Astrocyte of the cerebellum (primary cell): ENCODE results near the gene CD300LG.

Experiments
- DNase-seq: peaks from one replicate; pipeline ENCODE4 v3.0.0-alpha.2; 2011; ENCODE audit warnings: low read depth
- H3K4me3 ChIP-seq: 2 replicates; pipeline ENCODE4 v1.5.1; 2011; ENCODE audit warnings: mild to moderate bottlenecking, low read depth, low read length, moderate library complexity
- in situ Hi-C: cut with HindIII; loops from 2 replicates; pipeline ENCODE4 v1.10.0; 2017; ENCODE audit warnings: low sequenced_read_pairs
- TF ChIP-seq, protein P1 (sequence below): IDR thresholded peaks from 2 replicates; pipeline ENCODE4 v1.5.1; 2012; ENCODE audit warnings: low read length, low read depth, moderate library complexity, mild to moderate bottlenecking; ENCODE audit errors: missing control alignments

CD300LG gene

DNA sequence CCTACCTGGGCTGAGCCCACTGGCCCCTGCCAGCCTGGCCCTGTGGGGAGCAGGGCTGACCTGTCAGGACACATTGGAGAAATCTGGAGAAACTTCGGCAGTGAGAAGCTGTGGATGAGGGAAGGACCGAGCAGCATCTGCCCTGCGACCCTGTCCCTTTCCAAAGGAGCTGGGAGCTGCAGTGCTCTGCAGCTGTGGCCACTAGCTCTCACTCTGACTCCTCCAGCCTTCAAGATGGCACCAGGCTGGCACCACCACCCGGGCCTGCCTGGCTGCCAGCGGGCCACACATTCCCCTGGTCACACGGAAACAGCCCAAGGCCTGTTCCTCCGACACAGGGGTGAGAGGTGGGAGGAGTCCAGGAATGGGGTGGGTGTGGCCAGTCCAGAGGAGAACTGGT lies 30.1 kb downstream of the CD300LG start:
- H3K4me3 ChIP-seq: no peak overlapping the region
- in situ Hi-C loops: no loop called here

DNA sequence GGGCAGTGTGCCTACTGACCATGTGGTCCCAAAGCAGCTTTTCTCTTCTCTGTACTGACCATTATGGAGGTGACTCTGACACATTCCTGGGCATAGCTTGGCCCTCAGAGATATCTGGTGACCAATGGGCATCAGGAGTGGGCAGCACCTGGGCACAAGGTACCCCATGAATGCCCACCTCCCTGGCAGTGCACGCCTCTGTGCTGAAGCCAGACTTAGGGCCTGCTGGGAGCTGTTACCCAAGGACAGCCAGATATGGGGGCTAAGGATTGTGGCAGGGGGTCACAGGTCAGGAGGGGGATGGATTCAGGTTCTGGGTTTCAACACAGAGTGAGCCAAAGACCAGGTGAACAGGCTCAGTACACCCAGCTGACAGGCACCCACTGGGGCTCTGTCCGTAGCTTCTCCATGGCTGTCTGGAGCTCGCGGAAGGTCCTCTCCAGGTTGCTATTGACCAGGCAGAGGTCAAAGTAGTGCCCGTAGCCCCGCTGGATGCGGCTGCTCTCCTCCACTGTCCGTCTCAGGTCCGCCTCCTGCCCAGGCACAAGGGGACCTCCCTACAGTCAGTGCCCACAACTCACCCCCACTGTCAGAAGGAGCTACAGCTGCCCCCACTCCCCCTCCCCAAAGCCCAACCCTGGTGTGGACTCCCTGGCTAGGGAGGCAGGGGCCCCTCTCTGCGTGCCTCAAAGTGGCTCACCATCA lies 30.6 kb downstream of the CD300LG start:
- no peak overlapping the region for H3K4me3 ChIP-seq
- DNase-seq: no peak
- TF ChIP-seq, protein P1, sequence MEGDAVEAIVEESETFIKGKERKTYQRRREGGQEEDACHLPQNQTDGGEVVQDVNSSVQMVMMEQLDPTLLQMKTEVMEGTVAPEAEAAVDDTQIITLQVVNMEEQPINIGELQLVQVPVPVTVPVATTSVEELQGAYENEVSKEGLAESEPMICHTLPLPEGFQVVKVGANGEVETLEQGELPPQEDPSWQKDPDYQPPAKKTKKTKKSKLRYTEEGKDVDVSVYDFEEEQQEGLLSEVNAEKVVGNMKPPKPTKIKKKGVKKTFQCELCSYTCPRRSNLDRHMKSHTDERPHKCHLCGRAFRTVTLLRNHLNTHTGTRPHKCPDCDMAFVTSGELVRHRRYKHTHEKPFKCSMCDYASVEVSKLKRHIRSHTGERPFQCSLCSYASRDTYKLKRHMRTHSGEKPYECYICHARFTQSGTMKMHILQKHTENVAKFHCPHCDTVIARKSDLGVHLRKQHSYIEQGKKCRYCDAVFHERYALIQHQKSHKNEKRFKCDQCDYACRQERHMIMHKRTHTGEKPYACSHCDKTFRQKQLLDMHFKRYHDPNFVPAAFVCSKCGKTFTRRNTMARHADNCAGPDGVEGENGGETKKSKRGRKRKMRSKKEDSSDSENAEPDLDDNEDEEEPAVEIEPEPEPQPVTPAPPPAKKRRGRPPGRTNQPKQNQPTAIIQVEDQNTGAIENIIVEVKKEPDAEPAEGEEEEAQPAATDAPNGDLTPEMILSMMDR: no peak
- in situ Hi-C loops: no loop called here

More for the DNA sequence above, 30.1 kb downstream of the CD300LG start:
- TF ChIP-seq, protein P1: no peak
- no peak for DNase-seq

GRCh38 chr17:43878260-43879175 lies 31.5 kb downstream of the CD300LG start:
- in situ Hi-C loops: no loop called here
- H3K4me3 ChIP-seq: no peak overlapping the region
- DNase-seq: peak; percentile 56
- TF ChIP-seq, protein P1: peak; percentile 95

DNA sequence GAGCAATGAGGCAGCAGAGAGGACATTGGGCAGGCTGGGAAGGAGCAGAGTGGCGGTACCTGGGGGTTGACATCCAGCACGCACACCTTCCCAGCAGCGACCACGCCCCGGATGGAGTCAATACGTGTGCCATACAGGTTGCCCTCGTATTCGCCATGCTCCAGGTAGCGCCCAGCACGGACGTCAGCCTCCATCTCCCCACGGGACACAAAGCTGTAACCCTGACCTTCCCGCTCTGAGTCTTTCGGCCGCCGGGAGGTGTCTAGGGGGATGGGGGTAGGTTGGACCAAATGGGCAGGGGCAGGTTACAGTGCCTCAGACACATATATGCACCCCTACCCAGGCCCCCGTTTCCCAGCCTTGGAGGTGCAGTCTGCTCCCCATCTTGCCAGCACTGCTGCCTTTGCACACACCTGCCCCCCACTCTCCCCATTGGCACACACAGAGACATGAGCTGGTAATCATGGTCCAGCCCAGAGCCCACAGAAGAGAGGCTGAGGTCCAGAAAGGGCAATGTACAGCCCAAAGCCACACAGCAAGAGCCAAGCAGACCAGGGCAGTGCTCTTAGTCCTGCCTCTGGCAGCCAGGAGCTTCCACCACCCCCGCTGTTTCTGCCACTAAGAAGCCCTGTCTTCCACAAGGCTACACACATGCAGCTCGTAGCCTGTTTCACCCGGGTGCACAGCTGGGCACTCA lies 32.9 kb downstream of the CD300LG start:
- TF ChIP-seq, protein P1: no peak
- no peak for DNase-seq
- H3K4me3 ChIP-seq: no peak overlapping the region
- in situ Hi-C loops: no loop called here

- TF ChIP-seq, protein P1: peak; percentile 73
- no peak overlapping the region for H3K4me3 ChIP-seq
- no peak for DNase-seq
- in situ Hi-C loops: no loop called here
Observed at GRCh38 chr17:43880420-43880991, 33.5 kb downstream of the CD300LG start.

DNA sequence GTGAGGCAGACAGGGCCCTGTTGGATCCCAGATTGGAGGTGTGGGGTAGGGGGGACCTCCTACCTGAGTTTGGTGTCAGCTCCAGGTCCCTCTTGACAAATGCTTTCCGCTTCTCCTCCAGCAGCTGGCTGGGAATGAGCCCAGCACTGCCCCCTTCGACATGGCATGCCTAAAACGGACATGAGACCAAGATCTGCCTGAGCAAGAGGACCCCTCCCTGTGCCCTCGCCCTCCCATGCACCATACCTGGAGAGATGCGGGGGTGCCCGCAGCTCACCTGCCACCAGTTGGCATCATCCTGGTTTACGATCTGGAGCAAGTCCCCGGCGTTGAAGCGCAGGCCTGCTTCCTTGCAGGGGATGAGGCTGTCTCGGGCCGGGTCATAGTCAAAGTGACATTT lies 34.2 kb downstream of the CD300LG start:
- TF ChIP-seq, protein P1: no peak

More for the DNA sequence above, 34.2 kb downstream of the CD300LG start:
- H3K4me3 ChIP-seq: no peak overlapping the region
- in situ Hi-C loops: no loop called here
- DNase-seq: no peak
